ENCODE data around the gene MED13L.

- TF ChIP-seq MXI1 (IDR thresholded peaks at IDR 0.05; ENCODE audit: low read depth, low read length) (no peak), TAF1 (IDR thresholded peaks at IDR 0.05; ENCODE audit: borderline replicate concordance, low read depth, low read length) (no peak), CTCF (IDR thresholded peaks at IDR 0.05) (no peak), POLR2AphosphoS5 (IDR thresholded peaks at IDR 0.05; ENCODE audit: low read depth, low read length) (no peak), RAD21 (IDR thresholded peaks at IDR 0.05; ENCODE audit: low read length) (no peak), FOXJ3 (CRISPR knock-in tag; IDR thresholded peaks at IDR 0.05) (no peak), YY1 (IDR thresholded peaks at IDR 0.05; ENCODE audit: low read depth) (no peak), USF1 (IDR thresholded peaks at IDR 0.05; ENCODE audit: borderline replicate concordance, low read depth) (no peak), RCOR1 (IDR thresholded peaks at IDR 0.05; ENCODE audit: low read length) (no peak), MAX (IDR thresholded peaks at IDR 0.05; ENCODE audit: low read depth) (no peak), EP300 (IDR thresholded peaks at IDR 0.05; ENCODE audit: borderline replicate concordance in 1 of 2, low read depth in 1 of 2, low read length in 1 of 2) (no peak), ELF1 (IDR thresholded peaks at IDR 0.05) (no peak), REST (IDR thresholded peaks at IDR 0.05; ENCODE audit: low read depth, low read length) (no peak)
These were observed 60.3 kb downstream of the MED13L start for GRCh38 chr12:116217045-116217735.

Measured in SK-N-SH (cell line).